Measurements from ENCODE around the gene MAGEA10.
"Not testable (repeated sequence)": the region's sequence is repeated elsewhere in the genome, so short reads cannot be mapped to it uniquely, and the experiment has no call there.

MAGEA10 gene

DNA sequence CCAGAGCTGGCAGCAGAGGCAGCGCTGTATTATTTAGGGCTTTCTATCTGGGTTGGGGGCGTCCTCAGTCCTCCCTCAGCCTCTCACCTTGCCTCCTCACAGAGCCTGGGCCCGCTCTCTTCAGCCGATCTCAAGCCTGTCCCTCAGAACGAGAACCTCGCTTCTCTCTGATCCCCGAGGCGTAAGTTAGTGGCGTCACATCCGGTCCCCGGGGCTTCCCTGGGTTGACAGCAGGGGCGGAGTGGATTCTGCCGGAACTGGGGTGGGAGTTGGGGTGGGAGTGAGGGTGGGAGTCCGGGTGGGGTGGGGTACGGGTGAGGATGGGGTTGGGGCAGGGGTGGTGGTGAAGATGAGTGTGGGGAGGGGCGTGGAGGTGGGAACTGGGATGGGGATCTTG lies at the start of gene MAGEA10:
MAGEA10 (minus strand) TSS at position 190 of the 397 bp plus-strand sequence. CDS start 2,957 bp downstream, outside the sequence.
- Mint-ChIP-seq H3K4me1 (no peaks in the 10 kb centered on the region), H3K27me3 (no peaks in the 10 kb centered on the region), H3K4me3 (no peak within 1 kb of the TSS), H3K36me3 (no peaks in the 10 kb centered on the region), H3K9me3 (no peaks in the 10 kb centered on the region), H3K27ac (no peak within 1 kb of the TSS)
- ATAC-seq (ENCODE audit: low read depth) = no peak
- DNase-seq (ENCODE audit: low spot score in 2 of 2) = no peak

GRCh38 chrX:152177497-152178269 lies 39.3 kb upstream of the MAGEA10 start:
- no peak overlapping the region for H3K27ac Mint-ChIP-seq
- DNase-seq (ENCODE audit: low spot score in 2 of 2) = no peak
- no peak overlapping the region for H3K4me3 Mint-ChIP-seq
- H3K27me3 Mint-ChIP-seq = peaks cover 1% of the 10 kb centered on the region
- H3K36me3 Mint-ChIP-seq = no peaks in the 10 kb centered on the region
- H3K4me1 Mint-ChIP-seq = no peaks in the 10 kb centered on the region
- H3K9me3 Mint-ChIP-seq = no peaks in the 10 kb centered on the region
- no peak for ATAC-seq (ENCODE audit: low read depth)

GRCh38 chrX:152177052-152177451 lies 38.7 kb upstream of the MAGEA10 start:
- Mint-ChIP-seq H3K27me3 (peaks cover 1% of the 10 kb centered on the region), H3K4me3 (no peak overlapping the region), H3K27ac (no peak overlapping the region), H3K36me3 (no peaks in the 10 kb centered on the region), H3K9me3 (no peaks in the 10 kb centered on the region), H3K4me1 (no peaks in the 10 kb centered on the region)
- ATAC-seq (ENCODE audit: low read depth) (no peak), DNase-seq (ENCODE audit: low spot score in 2 of 2) (no peak)

- H3K4me3 Mint-ChIP-seq; ATAC-seq (ENCODE audit: low read depth); H3K27me3 Mint-ChIP-seq; H3K27ac Mint-ChIP-seq; H3K4me1 Mint-ChIP-seq; H3K9me3 Mint-ChIP-seq; DNase-seq (ENCODE audit: low spot score in 2 of 2); H3K36me3 Mint-ChIP-seq: not testable (repeated sequence)
Measured at GRCh38 chrX:152175892-152176291, 37.5 kb upstream of the MAGEA10 start.

- not testable (repeated sequence) for H3K36me3 Mint-ChIP-seq, H3K27me3 Mint-ChIP-seq
Measured at GRCh38 chrX:152173923-152174322, 35.5 kb upstream of the MAGEA10 start.

GRCh38 chrX:152170621-152171020 lies 32.2 kb upstream of the MAGEA10 start:
- H3K27me3 Mint-ChIP-seq = peaks cover 1% of the 10 kb centered on the region
- no peak overlapping the region for H3K27ac Mint-ChIP-seq
- H3K4me1 Mint-ChIP-seq = no peaks in the 10 kb centered on the region
- H3K36me3 Mint-ChIP-seq = no peaks in the 10 kb centered on the region
- no peak for ATAC-seq (ENCODE audit: low read depth)
- H3K9me3 Mint-ChIP-seq = no peaks in the 10 kb centered on the region
- no peak overlapping the region for H3K4me3 Mint-ChIP-seq
- DNase-seq (ENCODE audit: low spot score in 2 of 2) = no peak

More at GRCh38 chrX:152173923-152174322, 35.5 kb upstream of the MAGEA10 start:
- DNase-seq (ENCODE audit: low spot score in 2 of 2); H3K4me1 Mint-ChIP-seq; H3K9me3 Mint-ChIP-seq; H3K4me3 Mint-ChIP-seq; H3K27ac Mint-ChIP-seq; ATAC-seq (ENCODE audit: low read depth): not testable (repeated sequence)

- Mint-ChIP-seq H3K36me3 (no peaks in the 10 kb centered on the region), H3K27me3 (no peaks in the 10 kb centered on the region), H3K4me3 (no peak overlapping the region), H3K27ac (no peak overlapping the region), H3K9me3 (no peaks in the 10 kb centered on the region), H3K4me1 (no peaks in the 10 kb centered on the region)
- DNase-seq (ENCODE audit: low spot score in 2 of 2) (no peak), ATAC-seq (ENCODE audit: low read depth) (no peak)
Measured at GRCh38 chrX:152165033-152165743, 26.8 kb upstream of the MAGEA10 start.

DNA sequence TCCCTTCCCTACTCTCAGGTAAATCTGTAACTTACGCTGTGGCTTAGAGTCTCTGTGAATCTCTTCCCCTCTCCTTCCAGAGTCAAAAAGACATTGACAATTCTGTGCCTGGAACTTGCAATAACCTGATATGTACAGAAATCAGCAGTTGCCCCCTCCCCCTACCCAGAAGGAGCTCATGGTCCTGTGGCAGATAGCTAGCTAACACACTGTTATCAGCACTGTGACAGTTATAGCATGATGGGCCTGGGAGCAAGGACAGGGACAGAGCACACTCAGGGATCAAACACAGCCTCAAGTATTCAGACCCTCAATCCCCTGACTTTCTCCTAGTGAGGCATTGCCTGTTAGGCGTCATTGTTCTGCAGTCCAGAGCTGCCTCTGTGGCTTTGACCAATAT lies 18.7 kb upstream of the MAGEA10 start:
- no peak for ATAC-seq (ENCODE audit: low read depth)

DNA sequence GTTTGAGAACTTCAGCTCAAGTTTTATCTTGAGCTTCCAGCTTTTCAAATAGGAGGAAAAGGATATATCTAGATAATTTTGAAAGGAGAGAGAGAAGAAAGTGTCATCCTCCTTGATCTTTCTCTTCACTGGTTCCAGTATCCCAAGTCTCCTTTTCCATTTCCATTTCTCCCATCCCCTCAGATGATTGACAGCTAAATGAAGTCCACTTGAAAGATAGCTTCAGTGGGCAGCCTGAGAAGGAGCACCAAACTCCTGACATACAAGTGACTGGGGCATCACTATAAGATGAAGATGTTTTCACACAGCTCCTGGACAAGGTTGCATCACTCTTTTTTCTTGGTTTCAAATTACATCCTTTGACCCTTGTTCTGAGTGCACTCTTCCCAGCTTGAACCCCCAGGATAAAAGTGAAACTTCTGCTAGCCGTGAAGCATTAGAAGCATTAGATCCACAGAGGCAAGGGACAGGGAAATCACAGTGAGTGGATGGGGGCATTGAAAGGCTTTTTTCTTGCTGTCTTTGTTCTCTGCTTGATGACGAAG lies 17.5 kb upstream of the MAGEA10 start:
- Mint-ChIP-seq H3K36me3 (no peaks in the 10 kb centered on the region), H3K9me3 (no peaks in the 10 kb centered on the region), H3K4me1 (no peaks in the 10 kb centered on the region), H3K27ac (no peak overlapping the region), H3K27me3 (no peaks in the 10 kb centered on the region), H3K4me3 (no peak overlapping the region)
- DNase-seq (ENCODE audit: low spot score in 2 of 2) = no peak
- no peak for ATAC-seq (ENCODE audit: low read depth)

More for the DNA sequence above, 18.7 kb upstream of the MAGEA10 start:
- Mint-ChIP-seq H3K4me1 (no peaks in the 10 kb centered on the region), H3K27me3 (no peaks in the 10 kb centered on the region), H3K9me3 (no peaks in the 10 kb centered on the region), H3K36me3 (no peaks in the 10 kb centered on the region), H3K27ac (no peak overlapping the region), H3K4me3 (no peak overlapping the region)
- DNase-seq (ENCODE audit: low spot score in 2 of 2) = no peak

GRCh38 chrX:152154050-152154449 lies 15.7 kb upstream of the MAGEA10 start:
- H3K27me3 Mint-ChIP-seq = no peaks in the 10 kb centered on the region
- ATAC-seq (ENCODE audit: low read depth) (no peak), DNase-seq (ENCODE audit: low spot score in 2 of 2) (no peak)
- H3K9me3 Mint-ChIP-seq = no peaks in the 10 kb centered on the region
- no peak overlapping the region for H3K27ac Mint-ChIP-seq
- H3K4me3 Mint-ChIP-seq = no peak overlapping the region
- H3K36me3 Mint-ChIP-seq = no peaks in the 10 kb centered on the region
- no peaks in the 10 kb centered on the region for H3K4me1 Mint-ChIP-seq

DNA sequence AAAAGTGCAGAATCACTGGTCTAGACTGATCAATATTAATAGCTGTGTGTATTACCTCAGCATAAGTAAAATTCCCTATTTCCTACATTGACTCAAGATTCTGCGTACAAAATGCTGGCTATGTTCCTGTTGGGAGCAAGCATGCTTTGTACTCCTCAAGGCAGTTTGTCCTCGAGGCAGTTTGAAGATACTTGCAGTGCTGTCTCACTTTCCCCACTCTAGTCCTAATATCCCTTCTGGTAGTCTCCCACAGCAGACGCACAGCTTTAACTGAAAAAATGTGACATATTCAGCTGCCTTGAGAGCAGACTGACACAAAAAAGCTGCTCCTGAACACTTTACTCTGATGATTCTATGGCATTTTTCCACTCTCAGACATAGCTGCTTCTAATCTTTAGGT lies 12.9 kb upstream of the MAGEA10 start:
- Mint-ChIP-seq H3K36me3 (no peaks in the 10 kb centered on the region), H3K27ac (no peak overlapping the region), H3K9me3 (no peaks in the 10 kb centered on the region), H3K4me3 (no peak overlapping the region), H3K4me1 (no peaks in the 10 kb centered on the region), H3K27me3 (no peaks in the 10 kb centered on the region)
- DNase-seq (ENCODE audit: low spot score in 2 of 2) = no peak
- no peak for ATAC-seq (ENCODE audit: low read depth)

GRCh38 chrX:152149648-152150047 lies 11.3 kb upstream of the MAGEA10 start:
- H3K4me1 Mint-ChIP-seq = no peaks in the 10 kb centered on the region
- no peak overlapping the region for H3K27ac Mint-ChIP-seq
- no peak overlapping the region for H3K4me3 Mint-ChIP-seq
- no peak for ATAC-seq (ENCODE audit: low read depth)
- H3K27me3 Mint-ChIP-seq = no peaks in the 10 kb centered on the region
- peaks cover 2% of the 10 kb centered on the region for H3K9me3 Mint-ChIP-seq
- H3K36me3 Mint-ChIP-seq = no peaks in the 10 kb centered on the region
- no peak for DNase-seq (ENCODE audit: low spot score in 2 of 2)

- H3K4me1 Mint-ChIP-seq = no peaks in the 10 kb centered on the region
- ATAC-seq (ENCODE audit: low read depth) (no peak), DNase-seq (ENCODE audit: low spot score in 2 of 2) (no peak)
- H3K27me3 Mint-ChIP-seq = no peaks in the 10 kb centered on the region
- H3K27ac Mint-ChIP-seq = no peak overlapping the region
- H3K36me3 Mint-ChIP-seq = no peaks in the 10 kb centered on the region
- no peak overlapping the region for H3K4me3 Mint-ChIP-seq
- H3K9me3 Mint-ChIP-seq = no peaks in the 10 kb centered on the region
Measured at GRCh38 chrX:152139589-152139988, 1.2 kb upstream of the MAGEA10 start.

- Mint-ChIP-seq H3K27me3 (no peaks in the 10 kb centered on the region), H3K4me1 (no peaks in the 10 kb centered on the region), H3K27ac (no peak overlapping the region), H3K36me3 (no peaks in the 10 kb centered on the region), H3K9me3 (no peaks in the 10 kb centered on the region), H3K4me3 (no peak overlapping the region)
- ATAC-seq (ENCODE audit: low read depth) (no peak), DNase-seq (ENCODE audit: low spot score in 2 of 2) (no peak)
Measured at GRCh38 chrX:152137771-152138387, 498 bp downstream of the MAGEA10 start.
